ENCODE measurements around the gene MIGA2. TPM values are rescaled to one million over a fixed set of nuclear protein-coding genes. Genes with fewer than 3 reads are reported as not detected.
"Not testable (repeated sequence)": the region's sequence is repeated elsewhere in the genome, so short reads cannot be mapped to it uniquely, and the experiment has no call there.

The MIGA2 gene
- 39.3 and 42.2 TPM in 2 replicates for total RNA-seq

- intact Hi-C loops (cut with micrococcal nuclease), result loop anchor here (1.0 to 10.0 kb wide), 8 partner anchors 8 to 762 kb away; partner anchors contain the start of genes CRAT, DOLK, DOLPP1 and GOLGA2
Observed at GRCh38 chr9:129036241-129036922, at the start of gene MIGA2. Gene MIGA2 (plus strand): TSS chr9:129036626. CDS start chr9:129040595, 3,969 bp downstream.

GRCh38 chr9:128986671-128987070 is 49.8 kb upstream of the MIGA2 start:
- intact Hi-C loops (cut with micrococcal nuclease), result no loop called here

GRCh38 chr9:128987805-128988204 is 48.6 kb upstream of the MIGA2 start:
- intact Hi-C loops (cut with micrococcal nuclease), result no loop called here

GRCh38 chr9:128992995-128993394 is 43.4 kb upstream of the MIGA2 start:
- intact Hi-C loops (cut with micrococcal nuclease), result no loop called here

- intact Hi-C loops (cut with micrococcal nuclease), result no loop called here
Observed at GRCh38 chr9:128995791-128996190, 40.6 kb upstream of the MIGA2 start.

- intact Hi-C loops (cut with micrococcal nuclease), result no loop called here
Observed at GRCh38 chr9:128998462-128998861, 38.0 kb upstream of the MIGA2 start.

GRCh38 chr9:128999581-129000206 is 36.7 kb upstream of the MIGA2 start:
- intact Hi-C loops (cut with micrococcal nuclease), result no loop called here

GRCh38 chr9:129001504-129002325 is 34.7 kb upstream of the MIGA2 start:
- intact Hi-C loops (cut with micrococcal nuclease), result no loop called here

GRCh38 chr9:129002992-129003391 is 33.4 kb upstream of the MIGA2 start:
- intact Hi-C loops (cut with micrococcal nuclease), result no loop called here

GRCh38 chr9:129004173-129004572 is 32.3 kb upstream of the MIGA2 start:
- intact Hi-C loops (cut with micrococcal nuclease), result not testable (repeated sequence)

- intact Hi-C loops (cut with micrococcal nuclease), result no loop called here
Observed at GRCh38 chr9:129005336-129005997, 31.0 kb upstream of the MIGA2 start.

- intact Hi-C loops (cut with micrococcal nuclease), result no loop called here
Observed at GRCh38 chr9:129006328-129007034, 29.9 kb upstream of the MIGA2 start.

GRCh38 chr9:129007035-129007765 is 29.2 kb upstream of the MIGA2 start:
- intact Hi-C loops (cut with micrococcal nuclease), result no loop called here

GRCh38 chr9:129007766-129008468 is 28.5 kb upstream of the MIGA2 start:
- intact Hi-C loops (cut with micrococcal nuclease), result no loop called here

- intact Hi-C loops (cut with micrococcal nuclease), result no loop called here
Observed at GRCh38 chr9:129008469-129008965, 27.9 kb upstream of the MIGA2 start.

- intact Hi-C loops (cut with micrococcal nuclease), result no loop called here
Observed at GRCh38 chr9:129008986-129009583, 27.3 kb upstream of the MIGA2 start.

- intact Hi-C loops (cut with micrococcal nuclease), result no loop called here
Observed at GRCh38 chr9:129009584-129010141, 26.8 kb upstream of the MIGA2 start.

GRCh38 chr9:129010267-129010975 is 26.0 kb upstream of the MIGA2 start:
- intact Hi-C loops (cut with micrococcal nuclease), result no loop called here

Measured in T-helper 2 cell treated with Interferon-gamma antibody and Interleukin-4, amounts not matched to agents 100 ng/mL and 5 ng/mL, for 36 hours (primary cell).